ENCODE data around the gene SH3D21.

SH3D21 gene

GRCh38 chr1:36306210-36306901 is at the start of gene SH3D21:
Gene SH3D21, plus strand, starts transcription at chr1:36306368. Its CDS starts 53 bp downstream, at chr1:36306421.
- no peak for DNase-seq

GRCh38 chr1:36256558-36257374 is 49.4 kb upstream of the SH3D21 start:
- DNase-seq = no peak

GRCh38 chr1:36257375-36257767 is 48.8 kb upstream of the SH3D21 start:
- no peak for DNase-seq

- no peak for DNase-seq
Observed at GRCh38 chr1:36258960-36259344, 47.2 kb upstream of the SH3D21 start.

GRCh38 chr1:36268981-36269380 is 37.2 kb upstream of the SH3D21 start:
- DNase-seq = no peak

- no peak for DNase-seq
Observed at GRCh38 chr1:36269408-36269838, 36.7 kb upstream of the SH3D21 start.

GRCh38 chr1:36273024-36273423 is 33.1 kb upstream of the SH3D21 start:
- DNase-seq = no peak

GRCh38 chr1:36274201-36274600 is 32.0 kb upstream of the SH3D21 start:
- no peak for DNase-seq

- DNase-seq = no peak
Observed at GRCh38 chr1:36276688-36277087, 29.5 kb upstream of the SH3D21 start.

GRCh38 chr1:36279110-36279788 is 26.9 kb upstream of the SH3D21 start:
- peak; percentile 35 for DNase-seq

GRCh38 chr1:36279789-36280296 is 26.3 kb upstream of the SH3D21 start:
- DNase-seq = no peak

- no peak for DNase-seq
Observed at GRCh38 chr1:36284061-36284460, 22.1 kb upstream of the SH3D21 start.

- no peak for DNase-seq
Observed at GRCh38 chr1:36284517-36284916, 21.7 kb upstream of the SH3D21 start.

- DNase-seq = peak; percentile 66
Observed at GRCh38 chr1:36285443-36286101, 20.6 kb upstream of the SH3D21 start.

GRCh38 chr1:36286802-36287201 is 19.4 kb upstream of the SH3D21 start:
- DNase-seq = no peak

- no peak for DNase-seq
Observed at GRCh38 chr1:36287595-36287994, 18.6 kb upstream of the SH3D21 start.

GRCh38 chr1:36295390-36295789 is 10.8 kb upstream of the SH3D21 start:
- DNase-seq = no peak

- DNase-seq = no peak
Observed at GRCh38 chr1:36297062-36297461, 9.1 kb upstream of the SH3D21 start.

GRCh38 chr1:36298640-36299039 is 7.5 kb upstream of the SH3D21 start:
- DNase-seq = no peak

- no peak for DNase-seq
Observed at GRCh38 chr1:36300526-36300925, 5.6 kb upstream of the SH3D21 start.

GRCh38 chr1:36301220-36301619 is 4.9 kb upstream of the SH3D21 start:
- no peak for DNase-seq

- DNase-seq = no peak
Observed at GRCh38 chr1:36303244-36303643, 2.9 kb upstream of the SH3D21 start.

Data from NCI-H446 treated with DMSO at 0.1 percent for 48 hours (cell line).